Endothelial cell (in vitro differentiated cells): ENCODE data around the gene PRPSAP2. TPM values are rescaled to one million over a fixed set of nuclear protein-coding genes. Genes with fewer than 3 reads are reported as not detected.

Experiments used
- DNase-seq: peaks from one replicate; pipeline ENCODE4 v3.0.0; 2021; ENCODE audit warnings: low spot score
- H3K27ac Mint-ChIP-seq: one replicate; pipeline ENCODE4 v1.8.0; 2021; ENCODE audit warnings: mixed read lengths, inconsistent platforms; ENCODE audit not compliant: unreplicated experiment
- H3K27me3 Mint-ChIP-seq: one replicate; pipeline ENCODE4 v1.8.0; 2021; ENCODE audit warnings: mild to moderate bottlenecking, moderate library complexity, mixed read lengths, inconsistent platforms; ENCODE audit not compliant: unreplicated experiment
- H3K36me3 Mint-ChIP-seq: one replicate; pipeline ENCODE4 v1.8.0; 2021; ENCODE audit warnings: mild to moderate bottlenecking, low read depth, mixed read lengths, inconsistent platforms; ENCODE audit not compliant: unreplicated experiment
- H3K4me1 Mint-ChIP-seq: one replicate; pipeline ENCODE4 v1.8.0; 2021; ENCODE audit warnings: mild to moderate bottlenecking, mixed read lengths, inconsistent platforms; ENCODE audit not compliant: unreplicated experiment
- H3K4me3 Mint-ChIP-seq: one replicate; pipeline ENCODE4 v1.8.0; 2021; ENCODE audit warnings: mild to moderate bottlenecking, mixed read lengths, inconsistent platforms; ENCODE audit not compliant: unreplicated experiment
- H3K9me3 Mint-ChIP-seq: one replicate; pipeline ENCODE4 v1.8.0; 2021; ENCODE audit warnings: mixed read lengths, inconsistent platforms; ENCODE audit not compliant: unreplicated experiment
- total RNA-seq: library from RNA; stranded (reverse); fragmentation: NEBNext Ultra II Directional; extraction: Animal tissue kit (Norgen Biotek cat#: 25700); gene quantifications from one replicate; pipeline ENCODE4 v1.2.1, GENCODE V29; 2021; ENCODE audit not compliant: unreplicated experiment
- TF ChIP-seq, protein P1 (sequence below): fragments of 200-600 bp; sonication (generic); IDR thresholded peaks from one replicate; pipeline ENCODE4 v1.5.0; 2021; ENCODE audit warnings: antibody characterized with exemption; ENCODE audit not compliant: unreplicated experiment

PRPSAP2 gene
- total RNA-seq, 1 donor from 2014 or later: 32.4 TPM

DNA sequence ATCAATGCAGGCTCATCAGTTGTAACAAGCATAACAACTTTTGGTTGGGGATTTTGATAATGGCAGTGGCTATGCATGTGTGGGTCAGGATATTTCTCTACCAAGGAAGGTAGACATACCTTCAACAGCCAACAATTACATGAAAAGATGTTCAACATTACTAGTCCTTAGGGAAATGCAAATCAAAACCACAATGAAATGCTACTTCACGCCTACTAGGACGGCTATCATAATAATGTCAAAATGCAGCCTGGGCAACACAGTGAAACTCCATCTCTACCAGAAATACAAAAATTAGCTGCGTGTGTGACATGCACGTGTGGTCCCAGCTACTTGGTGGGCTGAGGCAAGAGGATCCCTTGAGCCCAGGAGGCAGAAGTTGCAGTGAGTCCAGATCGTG is 86.7 kb downstream of the PRPSAP2 start:
- Mint-ChIP-seq H3K4me3 (no peak overlapping the region), H3K4me1 (peaks cover 6% of the 10 kb centered on the region), H3K27me3 (peaks cover 7% of the 10 kb centered on the region), H3K9me3 (no peaks in the 10 kb centered on the region), H3K36me3 (no peaks in the 10 kb centered on the region), H3K27ac (peak overlapping the region; percentile 41)
- DNase-seq: no peak
- TF ChIP-seq, protein P1, sequence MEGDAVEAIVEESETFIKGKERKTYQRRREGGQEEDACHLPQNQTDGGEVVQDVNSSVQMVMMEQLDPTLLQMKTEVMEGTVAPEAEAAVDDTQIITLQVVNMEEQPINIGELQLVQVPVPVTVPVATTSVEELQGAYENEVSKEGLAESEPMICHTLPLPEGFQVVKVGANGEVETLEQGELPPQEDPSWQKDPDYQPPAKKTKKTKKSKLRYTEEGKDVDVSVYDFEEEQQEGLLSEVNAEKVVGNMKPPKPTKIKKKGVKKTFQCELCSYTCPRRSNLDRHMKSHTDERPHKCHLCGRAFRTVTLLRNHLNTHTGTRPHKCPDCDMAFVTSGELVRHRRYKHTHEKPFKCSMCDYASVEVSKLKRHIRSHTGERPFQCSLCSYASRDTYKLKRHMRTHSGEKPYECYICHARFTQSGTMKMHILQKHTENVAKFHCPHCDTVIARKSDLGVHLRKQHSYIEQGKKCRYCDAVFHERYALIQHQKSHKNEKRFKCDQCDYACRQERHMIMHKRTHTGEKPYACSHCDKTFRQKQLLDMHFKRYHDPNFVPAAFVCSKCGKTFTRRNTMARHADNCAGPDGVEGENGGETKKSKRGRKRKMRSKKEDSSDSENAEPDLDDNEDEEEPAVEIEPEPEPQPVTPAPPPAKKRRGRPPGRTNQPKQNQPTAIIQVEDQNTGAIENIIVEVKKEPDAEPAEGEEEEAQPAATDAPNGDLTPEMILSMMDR: no peak

DNA sequence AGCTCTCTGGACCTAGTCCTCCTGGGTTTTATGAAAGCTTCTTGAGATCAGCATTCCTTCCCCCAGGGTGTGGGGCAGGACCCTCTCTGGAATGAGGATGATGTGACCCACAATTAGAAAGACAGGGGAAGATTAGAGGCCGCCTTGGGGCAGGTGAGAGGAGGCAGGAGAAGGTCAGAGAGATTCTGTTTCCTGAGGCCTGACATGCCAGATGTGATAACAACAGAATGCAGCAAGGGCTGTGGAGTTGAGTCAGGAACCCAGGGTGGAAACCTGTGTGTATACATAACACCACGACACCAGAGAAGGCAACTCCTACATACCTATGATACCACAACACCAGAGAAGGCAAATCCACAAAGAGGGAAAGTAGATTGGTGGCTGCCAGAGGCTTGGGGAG is 88.6 kb downstream of the PRPSAP2 start:
- no peaks in the 10 kb centered on the region for H3K36me3 Mint-ChIP-seq
- no peak overlapping the region for H3K4me3 Mint-ChIP-seq
- no peak overlapping the region for H3K27ac Mint-ChIP-seq
- no peak for DNase-seq
- peaks cover 7% of the 10 kb centered on the region for H3K27me3 Mint-ChIP-seq
- peaks cover 8% of the 10 kb centered on the region for H3K4me1 Mint-ChIP-seq
- TF ChIP-seq, protein P1: no peak
- H3K9me3 Mint-ChIP-seq: no peaks in the 10 kb centered on the region

DNA sequence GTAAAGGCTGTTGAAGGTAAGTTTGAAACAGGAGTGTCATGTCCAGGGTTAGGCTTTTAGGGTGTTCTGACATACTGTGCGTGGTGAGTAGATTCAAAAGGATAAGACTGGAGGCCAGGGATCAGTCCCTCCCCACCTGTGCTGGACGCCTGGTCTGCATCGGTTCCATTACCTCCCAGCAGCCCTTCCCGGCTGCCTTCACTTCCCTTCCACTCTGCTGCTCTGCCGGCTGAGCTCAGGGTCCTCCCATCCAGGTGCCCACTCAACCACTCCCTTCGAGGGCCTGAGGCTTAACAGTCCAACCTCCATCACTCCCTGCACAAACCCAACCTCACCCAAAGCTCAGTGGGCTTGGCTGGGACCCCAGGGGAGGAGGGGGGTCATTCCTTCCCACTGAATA is 89.9 kb downstream of the PRPSAP2 start:
- Mint-ChIP-seq H3K27ac (no peak overlapping the region), H3K4me3 (no peak overlapping the region), H3K27me3 (peaks cover 7% of the 10 kb centered on the region), H3K9me3 (no peaks in the 10 kb centered on the region), H3K4me1 (peaks cover 8% of the 10 kb centered on the region), H3K36me3 (no peaks in the 10 kb centered on the region)
- DNase-seq: no peak
- TF ChIP-seq, protein P1: no peak

DNA sequence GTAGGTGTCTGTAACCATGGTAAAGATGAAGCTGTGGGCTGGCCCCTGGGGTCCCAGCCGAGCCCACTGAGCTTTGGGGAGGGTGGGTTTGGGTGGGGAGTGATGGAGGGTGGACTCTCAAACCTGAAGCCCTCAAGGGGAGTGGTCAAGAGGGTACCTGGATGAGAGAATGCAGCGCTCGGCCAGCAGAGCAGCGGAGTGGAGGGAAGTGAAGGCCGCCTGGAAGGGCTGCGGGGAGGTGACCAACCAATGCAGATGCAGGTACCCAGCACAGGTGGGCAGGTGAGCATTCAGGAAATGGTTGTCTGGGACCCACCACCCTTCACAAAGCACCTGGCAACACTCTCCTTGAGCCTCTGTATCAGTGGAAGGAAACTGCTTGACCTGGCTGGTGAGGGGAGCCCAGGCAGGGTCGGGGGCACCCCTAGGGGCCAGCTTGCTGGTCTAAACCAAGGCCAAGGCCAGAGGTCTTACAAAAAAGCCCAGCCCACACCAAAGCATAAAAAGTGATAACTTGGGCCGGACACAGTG is 90.6 kb downstream of the PRPSAP2 start:
- Mint-ChIP-seq H3K27me3 (peaks cover 7% of the 10 kb centered on the region), H3K9me3 (no peaks in the 10 kb centered on the region), H3K4me3 (no peak overlapping the region), H3K36me3 (no peaks in the 10 kb centered on the region), H3K27ac (no peak overlapping the region), H3K4me1 (peaks cover 8% of the 10 kb centered on the region)
- TF ChIP-seq, protein P1: no peak
- DNase-seq: no peak

DNA sequence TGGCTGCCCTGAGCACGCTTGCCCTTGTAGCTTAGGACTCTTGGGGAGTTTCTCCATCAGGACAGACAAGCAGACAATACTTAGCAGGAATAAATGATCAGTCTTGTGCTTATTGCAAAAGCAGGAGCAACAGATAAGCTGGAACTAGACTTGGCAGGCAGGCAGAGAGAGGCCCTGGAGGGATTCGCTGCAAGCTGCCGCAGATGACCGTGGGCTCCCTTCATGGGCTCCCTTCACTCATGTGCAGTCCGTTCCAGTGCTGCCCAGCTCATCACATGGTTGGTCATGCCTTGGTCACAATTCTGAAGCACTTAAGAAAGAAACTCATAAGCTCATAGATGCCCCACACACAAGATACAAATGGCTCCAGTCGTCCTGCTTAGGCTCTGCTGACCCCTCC is 91.6 kb downstream of the PRPSAP2 start:
- no peaks in the 10 kb centered on the region for H3K36me3 Mint-ChIP-seq
- peaks cover 8% of the 10 kb centered on the region for H3K4me1 Mint-ChIP-seq
- no peaks in the 10 kb centered on the region for H3K9me3 Mint-ChIP-seq
- H3K27me3 Mint-ChIP-seq: peaks cover 7% of the 10 kb centered on the region
- H3K27ac Mint-ChIP-seq: no peak overlapping the region
- TF ChIP-seq, protein P1: no peak
- H3K4me3 Mint-ChIP-seq: no peak overlapping the region
- no peak for DNase-seq
